Loucy (cell line): ENCODE data around the gene TUBB4B.

ENCODE experiments used
- H2AFZ ChIP-seq: fragments of 200-600 bp; sonication (generic); 2 replicates; pipeline ENCODE4 v1.6.0; 2016; ENCODE audit warnings: antibody characterized with exemption, mild to moderate bottlenecking, low read length, moderate library complexity
- H3F3A ChIP-seq: fragments of 200-600 bp; 2 replicates; pipeline ENCODE4 v1.6.0; 2016; ENCODE audit warnings: antibody characterized with exemption, low read depth, mild to moderate bottlenecking
- H3K27me3 ChIP-seq: fragments of 200-600 bp; sonication (generic); 2 replicates; pipeline ENCODE4 v1.6.1; 2014; ENCODE audit warnings: low read length, mild to moderate bottlenecking; ENCODE audit not compliant: insufficient read depth, poor library complexity, severe bottlenecking
- H3K36me3 ChIP-seq: fragments of 200-600 bp; sonication (generic); 2 replicates; pipeline ENCODE4 v1.6.1; 2016; ENCODE audit warnings: low read length; ENCODE audit not compliant: insufficient read depth
- H3K4me1 ChIP-seq: fragments of 200-600 bp; sonication (generic); 2 replicates; pipeline ENCODE4 v1.5.1; 2014; ENCODE audit warnings: low read length, mild to moderate bottlenecking; ENCODE audit not compliant: insufficient read depth, poor library complexity, severe bottlenecking
- H3K4me2 ChIP-seq: fragments of 200-600 bp; sonication (generic); 2 replicates; pipeline ENCODE4 v1.6.0; 2014; ENCODE audit warnings: antibody characterized with exemption, low read length, low read depth, mild to moderate bottlenecking; ENCODE audit not compliant: poor library complexity, severe bottlenecking
- H3K4me3 ChIP-seq: fragments of 200-600 bp; sonication (generic); 2 replicates; pipeline ENCODE4 v1.5.1; 2014; ENCODE audit warnings: low read length, mild to moderate bottlenecking, mixed read lengths; ENCODE audit not compliant: poor library complexity, severe bottlenecking
- H3K79me2 ChIP-seq: fragments of 200-600 bp; sonication (generic); 2 replicates; pipeline ENCODE4 v1.6.1; 2014; ENCODE audit warnings: low read length; ENCODE audit not compliant: insufficient read depth
- H3K9ac ChIP-seq: fragments of 200-600 bp; sonication (generic); 2 replicates; pipeline ENCODE4 v1.6.0; 2014; ENCODE audit warnings: mild to moderate bottlenecking, low read depth, low read length, moderate library complexity; ENCODE audit not compliant: poor library complexity, severe bottlenecking
- H3K9me2 ChIP-seq: fragments of 200-600 bp; sonication (generic); replicated peaks from 2 replicates; pipeline ENCODE4 v1.6.1; 2016; ENCODE audit warnings: low read depth, low read length, mixed read lengths
- H3K9me3 ChIP-seq: fragments of 200-600 bp; sonication (generic); 2 replicates; pipeline ENCODE4 v1.6.1; 2014; ENCODE audit warnings: mild to moderate bottlenecking, antibody characterized with exemption, low read length, low read depth; ENCODE audit not compliant: insufficient read depth
- H4K20me1 ChIP-seq: fragments of 200-600 bp; sonication (generic); 2 replicates; pipeline ENCODE4 v1.6.0; 2014; ENCODE audit warnings: antibody characterized with exemption, low read length, mild to moderate bottlenecking; ENCODE audit not compliant: insufficient read depth, poor library complexity, severe bottlenecking
- CTCF ChIP-seq: fragments of 200-600 bp; sonication (generic); conservative IDR thresholded peaks from 2 replicates; pipeline ENCODE4 v1.5.1; 2014; ENCODE audit warnings: mild to moderate bottlenecking, antibody characterized with exemption, low read length
- EZH2phosphoT487 ChIP-seq: fragments of 200-600 bp; IDR thresholded peaks from 2 replicates; pipeline ENCODE4 v1.6.1; 2018; ENCODE audit warnings: antibody characterized with exemption, mild to moderate bottlenecking, moderate library complexity, borderline replicate concordance

TUBB4B gene

GRCh38 chr9:137218212-137218753, 22.8 kb upstream of the TUBB4B start:
- Histone ChIP-seq H3K9me2 (no peaks in the 10 kb centered on the region), H3K36me3 (no peaks in the 10 kb centered on the region), H3K27me3 (no peaks in the 10 kb centered on the region), H3K9ac (no peak overlapping the region), H3F3A (no peaks in the 10 kb centered on the region), H3K4me1 (peaks cover 7% of the 10 kb centered on the region), H3K79me2 (no peaks in the 10 kb centered on the region), H3K9me3 (no peaks in the 10 kb centered on the region), H3K4me2 (no peak overlapping the region), H2AFZ (no peak overlapping the region), H3K4me3 (no peak overlapping the region), H4K20me1 (no peaks in the 10 kb centered on the region)
- TF ChIP-seq EZH2phosphoT487 (no peak), CTCF (no peak)

- H2AFZ ChIP-seq: no peak overlapping the region
- no peaks in the 10 kb centered on the region for H3F3A ChIP-seq
- no peak overlapping the region for H3K4me3 ChIP-seq
- no peaks in the 10 kb centered on the region for H3K79me2 ChIP-seq
- no peaks in the 10 kb centered on the region for H3K36me3 ChIP-seq
- H4K20me1 ChIP-seq: no peaks in the 10 kb centered on the region
- no peaks in the 10 kb centered on the region for H3K9me3 ChIP-seq
- H3K9ac ChIP-seq: no peak overlapping the region
- TF ChIP-seq CTCF (no peak), EZH2phosphoT487 (no peak)
- H3K4me2 ChIP-seq: no peak overlapping the region
- no peaks in the 10 kb centered on the region for H3K27me3 ChIP-seq
- H3K9me2 ChIP-seq: no peaks in the 10 kb centered on the region
- peaks cover 8% of the 10 kb centered on the region for H3K4me1 ChIP-seq
Observed at GRCh38 chr9:137218754-137219271, 22.3 kb upstream of the TUBB4B start.

- no peak for TF ChIP-seq EZH2phosphoT487
- TF ChIP-seq CTCF: no peak
- Histone ChIP-seq H3K27me3 (no peaks in the 10 kb centered on the region), H3K4me1 (peaks cover 16% of the 10 kb centered on the region), H4K20me1 (no peaks in the 10 kb centered on the region), H3K79me2 (no peaks in the 10 kb centered on the region), H3F3A (no peaks in the 10 kb centered on the region), H3K9me3 (no peaks in the 10 kb centered on the region), H2AFZ (no peak overlapping the region), H3K36me3 (no peaks in the 10 kb centered on the region), H3K9me2 (no peaks in the 10 kb centered on the region), H3K4me3 (no peak overlapping the region), H3K9ac (no peak overlapping the region), H3K4me2 (no peak overlapping the region)
Observed at GRCh38 chr9:137219757-137220316, 21.2 kb upstream of the TUBB4B start.
